ENCODE results near the gene HINT1. TPM values are rescaled to one million over a fixed set of nuclear protein-coding genes. Genes with fewer than 3 reads are reported as not detected.

HINT1 gene
- 100 to 1,000 TPM in 8 of 9 donors, 10 to 100 TPM in 1; 94.2 to 269 (median 185) TPM for total RNA-seq
- polyA plus RNA-seq: 100 to 1,000 TPM; 109 to 227 (median 138) TPM
- long read RNA-seq, donor 1, transcript HINT1-209 (3 exons, 656 nt): minor isoform, 8 of 660 reads
- long read RNA-seq, donor 1, transcript HINT1-201 (3 exons, 1,081 nt): major isoform, 540 of 660 reads
- long read RNA-seq, donor 1, partial matches to known transcripts: 59 of 660 reads
- long read RNA-seq, donor 1, other reads (novel, unspliced or antisense): 46 of 660 reads
- long read RNA-seq, donor 2, transcript HINT1-201 (3 exons, 1,081 nt): major isoform, 322 of 403 reads
- long read RNA-seq, donor 2, transcript HINT1-209 (3 exons, 656 nt): minor isoform, 15 of 403 reads
- long read RNA-seq, donor 2, partial matches to known transcripts: 40 of 403 reads
- long read RNA-seq, donor 2, other reads (novel, unspliced or antisense): 23 of 403 reads
- long read RNA-seq, donor 3, transcript HINT1-209 (3 exons, 656 nt): minor isoform, 17 of 423 reads
- long read RNA-seq, donor 3, transcript HINT1-201 (3 exons, 1,081 nt): major isoform, 326 of 423 reads
- long read RNA-seq, donor 3, partial matches to known transcripts: 53 of 423 reads
- long read RNA-seq, donor 3, other reads (novel, unspliced or antisense): 25 of 423 reads
- long read RNA-seq, donor 4, transcript HINT1-201 (3 exons, 1,081 nt): major isoform, 426 of 445 reads
- long read RNA-seq, donor 4, partial matches to known transcripts: 1 of 445 reads
- long read RNA-seq, donor 4, other reads (novel, unspliced or antisense): 7 of 445 reads
- long read RNA-seq, donor 5, transcript HINT1-201 (3 exons, 1,081 nt): major isoform, 238 of 250 reads
- long read RNA-seq, donor 5, transcript HINT1-209 (3 exons, 656 nt): minor isoform, 6 of 250 reads
- long read RNA-seq, donor 5, partial matches to known transcripts: 0 of 250 reads
- long read RNA-seq, donor 5, other reads (novel, unspliced or antisense): 3 of 250 reads
- long read RNA-seq, donor 6, transcript HINT1-201 (3 exons, 1,081 nt): major isoform, 286 of 295 reads
- long read RNA-seq, donor 6, partial matches to known transcripts: 3 of 295 reads
- long read RNA-seq, donor 6, other reads (novel, unspliced or antisense): 2 of 295 reads
- long read RNA-seq, donor 7, transcript HINT1-201 (3 exons, 1,081 nt): major isoform, 197 of 227 reads
- long read RNA-seq, donor 7, transcript HINT1-204 (2 exons, 681 nt): minor isoform, 5 of 227 reads
- long read RNA-seq, donor 7, partial matches to known transcripts: 16 of 227 reads
- long read RNA-seq, donor 7, other reads (novel, unspliced or antisense): 6 of 227 reads
- long read RNA-seq, donor 8, transcript HINT1-201 (3 exons, 1,081 nt): major isoform, 357 of 440 reads
- long read RNA-seq, donor 8, transcript HINT1-209 (3 exons, 656 nt): minor isoform, 16 of 440 reads
- long read RNA-seq, donor 8, partial matches to known transcripts: 48 of 440 reads
- long read RNA-seq, donor 8, other reads (novel, unspliced or antisense): 14 of 440 reads
- long read RNA-seq, donor 9, transcript HINT1-201 (3 exons, 1,081 nt): major isoform, 285 of 392 reads
- long read RNA-seq, donor 9, transcript HINT1-209 (3 exons, 656 nt): minor isoform, 9 of 392 reads
- long read RNA-seq, donor 9, partial matches to known transcripts: 67 of 392 reads
- long read RNA-seq, donor 9, other reads (novel, unspliced or antisense): 28 of 392 reads
- long read RNA-seq, donor 10, transcript HINT1-209 (3 exons, 656 nt): minor isoform, 5 of 119 reads
- long read RNA-seq, donor 10, transcript HINT1-201 (3 exons, 1,081 nt): major isoform, 107 of 119 reads
- long read RNA-seq, donor 10, partial matches to known transcripts: 7 of 119 reads
- long read RNA-seq, donor 10, other reads (novel, unspliced or antisense): 0 of 119 reads

DNA sequence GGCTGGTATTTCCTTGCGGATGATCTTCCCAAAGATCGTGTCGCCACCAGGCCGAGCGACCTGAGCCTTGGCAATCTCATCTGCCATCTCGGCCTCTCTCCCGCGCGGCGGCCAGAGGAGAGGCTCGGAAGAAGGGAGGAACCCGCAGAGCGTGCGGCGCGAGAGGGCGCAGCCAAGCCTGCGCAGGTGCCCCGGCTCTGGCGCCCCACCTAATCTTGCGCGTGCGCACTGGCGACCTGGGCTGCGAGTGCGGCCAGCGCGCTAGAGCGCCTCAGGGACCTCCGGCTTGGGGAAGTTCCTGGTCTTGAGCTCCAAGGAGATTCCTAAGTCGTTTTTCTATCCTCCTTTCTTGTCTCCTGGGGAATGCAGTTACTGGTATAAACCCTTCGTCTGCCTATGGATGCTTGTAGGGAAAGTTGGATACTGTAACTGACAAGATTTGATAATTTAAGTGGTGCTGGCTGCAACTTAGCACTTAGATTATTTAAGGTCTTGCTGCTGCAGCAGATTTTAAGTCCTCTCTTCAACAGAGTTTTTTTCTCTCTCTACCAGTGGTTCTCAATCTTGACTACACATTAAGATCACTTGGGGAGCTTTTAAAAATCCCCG, at the start of gene HINT1:
TSS of gene HINT1 (minus strand) at position 138 of the 609 bp plus-strand sequence. CDS start at position 87, 51 bp downstream.
- peak; percentile 45 to 69 for TF ChIP-seq POLR2A (IDR thresholded peaks at IDR 0.05)
- TF ChIP-seq, protein P1, sequence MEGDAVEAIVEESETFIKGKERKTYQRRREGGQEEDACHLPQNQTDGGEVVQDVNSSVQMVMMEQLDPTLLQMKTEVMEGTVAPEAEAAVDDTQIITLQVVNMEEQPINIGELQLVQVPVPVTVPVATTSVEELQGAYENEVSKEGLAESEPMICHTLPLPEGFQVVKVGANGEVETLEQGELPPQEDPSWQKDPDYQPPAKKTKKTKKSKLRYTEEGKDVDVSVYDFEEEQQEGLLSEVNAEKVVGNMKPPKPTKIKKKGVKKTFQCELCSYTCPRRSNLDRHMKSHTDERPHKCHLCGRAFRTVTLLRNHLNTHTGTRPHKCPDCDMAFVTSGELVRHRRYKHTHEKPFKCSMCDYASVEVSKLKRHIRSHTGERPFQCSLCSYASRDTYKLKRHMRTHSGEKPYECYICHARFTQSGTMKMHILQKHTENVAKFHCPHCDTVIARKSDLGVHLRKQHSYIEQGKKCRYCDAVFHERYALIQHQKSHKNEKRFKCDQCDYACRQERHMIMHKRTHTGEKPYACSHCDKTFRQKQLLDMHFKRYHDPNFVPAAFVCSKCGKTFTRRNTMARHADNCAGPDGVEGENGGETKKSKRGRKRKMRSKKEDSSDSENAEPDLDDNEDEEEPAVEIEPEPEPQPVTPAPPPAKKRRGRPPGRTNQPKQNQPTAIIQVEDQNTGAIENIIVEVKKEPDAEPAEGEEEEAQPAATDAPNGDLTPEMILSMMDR (IDR thresholded peaks at IDR 0.05): no peak
- intact Hi-C loops (cut with DNase I): loop anchor here (10.0 kb wide), 2 partner anchors 90 to 840 kb away; no protein-coding TSS in a partner anchor
- no peaks in the 10 kb centered on the region for H3K9me3 ChIP-seq (replicated peaks in 1 of 3)
- peaks cover 9 to 19% of the 10 kb centered on the region in 2 donors for H3K4me1 ChIP-seq (replicated peaks in 1 of 2)
- H3K27ac ChIP-seq: peak within 1 kb of the TSS; percentile 85 to 96 (median 94)
- peak; percentile 89 to 94 (median 93) for DNase-seq
- peaks cover 0 to 24% of the 10 kb centered on the region in 2 donors for H3K36me3 ChIP-seq (replicated peaks in 1 of 2)
- H3K4me3 ChIP-seq: peak within 1 kb of the TSS; percentile 66 to 86 (median 74)
- no peaks in the 10 kb centered on the region for H3K27me3 ChIP-seq
- 0 to 2% (median 0%) methylated on average over 26 to 33 of the region's 33 CpGs for WGBS, 4 donors

DNA sequence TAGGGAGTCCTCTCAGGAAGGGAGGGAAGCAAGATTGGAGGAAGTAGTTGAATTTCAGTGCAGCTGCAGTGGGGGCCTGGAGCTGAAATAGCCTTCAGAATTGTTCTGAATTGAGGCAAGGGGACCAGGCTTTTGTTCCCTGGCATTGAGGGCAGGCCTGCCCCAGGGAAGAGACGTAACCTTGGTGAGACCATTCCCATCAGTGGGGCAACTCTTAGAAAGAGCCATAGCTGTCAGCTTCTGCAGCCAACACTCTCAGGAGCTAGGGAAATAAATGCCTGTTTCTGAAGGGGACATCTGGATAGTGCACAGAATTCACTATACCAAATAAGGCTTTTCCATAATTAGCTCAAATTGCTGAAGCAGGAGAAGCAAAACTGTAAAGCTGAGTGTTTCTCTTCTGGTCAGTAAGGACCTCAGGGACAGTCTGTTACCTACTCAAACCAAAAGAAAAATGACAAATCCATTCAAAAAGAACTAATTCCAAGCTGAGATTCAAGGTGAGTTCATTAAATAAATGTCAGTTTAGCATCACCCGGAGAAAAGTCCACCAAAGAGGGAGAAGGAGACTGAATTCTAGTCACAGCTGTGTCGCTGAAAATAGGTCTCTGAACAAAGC, 49.7 kb upstream of the HINT1 start:
- no peak for DNase-seq
- intact Hi-C loops (cut with DNase I): no loop called here
- 68 to 80% (median 71%) methylated on average over 3 of the region's 3 CpGs for WGBS, 4 donors
- H3K27me3 ChIP-seq: no peaks in the 10 kb centered on the region
- TF ChIP-seq, protein P1 (IDR thresholded peaks at IDR 0.05): no peak
- no peak for TF ChIP-seq POLR2A (IDR thresholded peaks at IDR 0.05)
- no peaks in the 10 kb centered on the region for H3K4me1 ChIP-seq (replicated peaks in 1 of 2)
- no peaks in the 10 kb centered on the region for H3K36me3 ChIP-seq (replicated peaks in 1 of 2)
- no peaks in the 10 kb centered on the region for H3K9me3 ChIP-seq (replicated peaks in 1 of 3)
- H3K4me3 ChIP-seq: no peak overlapping the region
- no peak overlapping the region for H3K27ac ChIP-seq

DNA sequence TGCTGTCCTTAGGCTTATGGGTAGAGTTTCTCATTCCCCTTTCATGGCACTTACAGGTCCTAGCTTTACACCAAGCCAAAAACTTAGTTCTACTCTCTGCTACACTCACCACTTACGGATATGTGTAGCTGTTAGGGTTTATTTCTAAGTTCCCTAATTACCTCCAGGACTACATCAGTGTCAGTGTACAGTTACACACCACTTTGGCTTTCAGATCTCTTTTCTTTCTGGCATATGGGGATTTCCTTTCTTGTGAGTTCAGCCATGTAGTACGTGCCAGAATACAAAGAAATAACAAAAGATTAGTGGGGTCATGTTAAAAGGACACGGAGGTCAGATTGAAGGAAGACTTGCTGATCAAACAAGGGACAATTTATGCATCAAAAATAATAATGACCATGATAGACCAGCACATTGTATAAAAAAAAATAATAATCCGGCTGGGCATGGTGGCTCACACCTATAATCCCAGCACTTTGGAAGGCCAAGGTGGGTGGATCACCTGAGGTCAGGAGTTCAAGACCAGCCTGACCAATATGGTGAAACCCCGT, 47.5 kb upstream of the HINT1 start:
- intact Hi-C loops (cut with DNase I): no loop called here
- no peaks in the 10 kb centered on the region for H3K27me3 ChIP-seq
- H3K4me3 ChIP-seq: no peak overlapping the region
- 70 to 84% (median 74%) methylated on average over 5 of the region's 5 CpGs for WGBS, 4 donors
- no peak overlapping the region for H3K27ac ChIP-seq
- H3K9me3 ChIP-seq (replicated peaks in 1 of 3): no peaks in the 10 kb centered on the region
- no peaks in the 10 kb centered on the region for H3K36me3 ChIP-seq (replicated peaks in 1 of 2)
- no peaks in the 10 kb centered on the region for H3K4me1 ChIP-seq (replicated peaks in 1 of 2)
- TF ChIP-seq, protein P1 (IDR thresholded peaks at IDR 0.05): no peak
- no peak for TF ChIP-seq POLR2A (IDR thresholded peaks at IDR 0.05)
- no peak for DNase-seq
